Progenitor cell of endocrine pancreas (in vitro differentiated cells): ENCODE measurements around the gene PSEN2. TPM values are rescaled to one million over a fixed set of nuclear protein-coding genes. Genes with fewer than 3 reads are reported as not detected.

ENCODE experiments used
- DNase-seq: peaks from one replicate; pipeline ENCODE4 v3.0.0; 2021; ENCODE audit warnings: low spot score; ENCODE audit not compliant: unreplicated experiment
- H3K27ac Mint-ChIP-seq: 2 replicates; pipeline ENCODE4 v1.8.0; 2021; ENCODE audit warnings: mild to moderate bottlenecking, moderate library complexity, mixed read lengths
- H3K27me3 Mint-ChIP-seq: 2 replicates; pipeline ENCODE4 v1.8.0; 2021; ENCODE audit warnings: mixed read lengths
- H3K36me3 Mint-ChIP-seq: 2 replicates; pipeline ENCODE4 v1.8.0; 2022; ENCODE audit warnings: mixed read lengths; ENCODE audit not compliant: insufficient read depth
- H3K4me1 Mint-ChIP-seq: 2 replicates; pipeline ENCODE4 v1.8.0; 2021; ENCODE audit warnings: low read depth, mixed read lengths
- H3K4me3 Mint-ChIP-seq: 2 replicates; pipeline ENCODE4 v1.8.0; 2021; ENCODE audit warnings: low read depth, mild to moderate bottlenecking, moderate library complexity, mixed read lengths
- H3K9me3 Mint-ChIP-seq: 2 replicates; pipeline ENCODE4 v1.8.0; 2021; ENCODE audit warnings: low read depth, mixed read lengths
- CTCF ChIP-seq: fragments of 200-600 bp; sonication (generic); IDR thresholded peaks from one replicate; pipeline ENCODE4 v1.5.0; 2021; ENCODE audit warnings: antibody characterized with exemption, mild to moderate bottlenecking; ENCODE audit not compliant: unreplicated experiment
- total RNA-seq: library from RNA; stranded (reverse); gene quantifications from 2 replicates; pipeline ENCODE4 v1.2.1, GENCODE V29; 2021

Gene PSEN2
- total RNA-seq, 1 donor from 2014 or later = 27.5 TPM

DNA sequence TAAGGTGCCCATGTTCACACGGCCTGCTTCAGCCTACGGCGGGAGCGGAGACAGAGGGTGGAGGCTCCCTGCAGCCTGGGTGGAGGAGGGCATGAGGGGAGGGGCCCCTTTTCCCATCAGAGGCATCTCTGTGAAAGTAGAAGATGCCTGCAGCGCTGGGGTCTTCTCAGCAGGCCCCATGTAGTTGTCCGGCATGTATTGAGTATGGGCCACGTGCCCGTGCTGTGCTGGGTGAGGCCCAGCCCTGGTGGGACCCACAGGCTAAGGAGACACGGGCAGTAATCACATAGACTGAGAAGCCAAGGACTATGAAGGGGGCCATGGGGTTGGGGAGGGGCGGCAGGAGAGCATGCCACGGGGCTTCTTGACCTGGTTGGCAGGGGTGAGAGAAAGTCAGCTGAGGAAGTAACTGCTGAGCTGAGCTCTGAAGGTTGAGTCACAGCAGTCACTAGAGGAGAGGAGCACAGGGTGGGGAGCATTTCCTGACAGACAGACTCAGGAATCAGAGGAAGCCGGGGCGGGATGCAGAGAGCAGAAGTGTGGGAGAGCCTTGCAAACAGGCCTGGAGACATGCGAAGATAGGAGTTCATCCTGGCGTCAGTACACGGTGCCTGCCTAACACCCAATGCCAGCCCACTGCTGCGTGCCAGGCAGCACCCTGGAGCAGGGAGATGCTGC is 21.6 kb downstream of the PSEN2 start:
- TF ChIP-seq CTCF = no peak
- H3K27me3 Mint-ChIP-seq = no peaks in the 10 kb centered on the region
- peaks cover 10% of the 10 kb centered on the region for H3K36me3 Mint-ChIP-seq
- H3K9me3 Mint-ChIP-seq = no peaks in the 10 kb centered on the region
- no peaks in the 10 kb centered on the region for H3K4me1 Mint-ChIP-seq
- H3K4me3 Mint-ChIP-seq = no peak overlapping the region
- H3K27ac Mint-ChIP-seq = no peak overlapping the region
- DNase-seq = no peak

DNA sequence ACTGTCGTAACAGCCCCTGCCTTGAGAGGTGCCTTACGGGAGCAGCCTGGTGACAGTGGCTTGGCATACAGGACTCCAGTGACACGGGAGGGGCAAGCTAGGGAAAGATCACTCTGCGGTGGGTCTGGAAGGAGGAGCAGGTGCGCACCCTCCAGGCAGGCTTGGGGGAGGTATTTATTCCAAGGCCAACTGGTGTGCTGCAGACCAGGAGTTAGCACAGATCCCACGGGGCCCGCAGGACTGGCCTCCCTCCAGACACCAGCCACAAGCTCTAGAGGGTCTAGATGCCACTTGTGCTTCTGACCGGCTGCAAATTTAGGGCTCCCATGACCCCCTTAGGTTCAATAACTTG is 22.1 kb downstream of the PSEN2 start:
- Mint-ChIP-seq H3K27me3 (no peaks in the 10 kb centered on the region), H3K36me3 (peaks cover 14% of the 10 kb centered on the region), H3K27ac (no peak overlapping the region), H3K9me3 (no peaks in the 10 kb centered on the region), H3K4me1 (no peaks in the 10 kb centered on the region), H3K4me3 (no peak overlapping the region)
- no peak for DNase-seq
- TF ChIP-seq CTCF = no peak

DNA sequence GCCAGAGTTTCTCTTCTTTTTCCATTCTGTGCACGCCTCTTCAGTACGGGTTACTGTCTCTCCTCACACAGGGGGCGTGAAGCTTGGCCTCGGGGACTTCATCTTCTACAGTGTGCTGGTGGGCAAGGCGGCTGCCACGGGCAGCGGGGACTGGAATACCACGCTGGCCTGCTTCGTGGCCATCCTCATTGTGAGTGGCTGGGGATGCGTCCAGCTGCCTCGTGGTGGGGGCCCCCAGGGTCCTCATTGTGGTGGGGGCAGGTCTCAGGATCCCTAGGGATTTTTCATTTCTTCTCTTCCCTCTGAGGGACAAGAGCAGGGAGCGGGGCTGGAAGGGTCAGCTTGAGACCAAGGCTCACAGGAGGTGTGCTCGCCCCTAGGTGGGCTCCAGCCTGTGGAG is 23.5 kb downstream of the PSEN2 start:
- no peaks in the 10 kb centered on the region for H3K27me3 Mint-ChIP-seq
- H3K4me3 Mint-ChIP-seq = no peak overlapping the region
- no peaks in the 10 kb centered on the region for H3K9me3 Mint-ChIP-seq
- DNase-seq = no peak
- no peak for TF ChIP-seq CTCF
- H3K4me1 Mint-ChIP-seq = no peaks in the 10 kb centered on the region
- H3K27ac Mint-ChIP-seq = no peak overlapping the region
- peaks cover 12% of the 10 kb centered on the region for H3K36me3 Mint-ChIP-seq

GRCh38 chr1:226894826-226895225 is 24.4 kb downstream of the PSEN2 start:
- no peak for DNase-seq
- peaks cover 14% of the 10 kb centered on the region for H3K36me3 Mint-ChIP-seq
- H3K27me3 Mint-ChIP-seq = no peaks in the 10 kb centered on the region
- H3K27ac Mint-ChIP-seq = no peak overlapping the region
- H3K9me3 Mint-ChIP-seq = no peaks in the 10 kb centered on the region
- no peaks in the 10 kb centered on the region for H3K4me1 Mint-ChIP-seq
- no peak for TF ChIP-seq CTCF
- H3K4me3 Mint-ChIP-seq = no peak overlapping the region

- no peak for DNase-seq
- no peak for TF ChIP-seq CTCF
- Mint-ChIP-seq H3K9me3 (no peaks in the 10 kb centered on the region), H3K27me3 (no peaks in the 10 kb centered on the region), H3K27ac (no peak overlapping the region), H3K4me1 (no peaks in the 10 kb centered on the region), H3K36me3 (peaks cover 13% of the 10 kb centered on the region), H3K4me3 (no peak overlapping the region)
These were observed 25.2 kb downstream of the PSEN2 start for GRCh38 chr1:226895644-226896043.
